ENCODE measurements around the gene PDE2A. TPM values are rescaled to one million over a fixed set of nuclear protein-coding genes. Genes with fewer than 3 reads are reported as not detected.

Gene PDE2A
- total RNA-seq, 1 donor: 1.3 TPM

DNA sequence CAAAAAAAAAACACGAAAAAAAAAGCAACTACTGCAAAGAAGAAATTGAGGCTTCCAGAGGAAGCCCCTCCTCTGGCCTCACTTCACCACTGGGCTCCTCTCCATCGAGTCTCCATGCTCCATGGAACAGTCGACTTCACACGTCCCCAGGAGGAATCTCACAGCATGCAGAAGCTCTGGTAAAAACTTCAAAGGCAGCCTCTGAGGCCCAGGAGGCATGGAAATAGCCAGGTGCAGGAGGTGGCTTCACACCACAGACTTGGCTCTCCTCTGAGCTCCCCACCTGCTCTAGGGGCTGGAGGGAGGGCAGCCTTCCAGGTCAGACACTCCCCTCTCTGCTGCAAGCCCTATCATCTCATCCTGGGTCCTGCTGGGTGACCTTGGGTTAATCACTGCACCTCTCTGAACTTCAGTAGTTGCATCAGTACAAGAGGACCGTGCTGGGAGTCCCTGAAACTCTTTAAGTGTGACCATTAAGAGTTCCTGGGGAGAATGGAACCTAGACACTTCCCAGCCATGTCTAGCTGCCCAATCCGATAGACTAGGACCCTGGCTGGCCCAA lies 8.2 kb downstream of the PDE2A start:
- no peak for DNase-seq (ENCODE audit: low read depth in 2 of 3, low spot score in 2 of 3)

DNA sequence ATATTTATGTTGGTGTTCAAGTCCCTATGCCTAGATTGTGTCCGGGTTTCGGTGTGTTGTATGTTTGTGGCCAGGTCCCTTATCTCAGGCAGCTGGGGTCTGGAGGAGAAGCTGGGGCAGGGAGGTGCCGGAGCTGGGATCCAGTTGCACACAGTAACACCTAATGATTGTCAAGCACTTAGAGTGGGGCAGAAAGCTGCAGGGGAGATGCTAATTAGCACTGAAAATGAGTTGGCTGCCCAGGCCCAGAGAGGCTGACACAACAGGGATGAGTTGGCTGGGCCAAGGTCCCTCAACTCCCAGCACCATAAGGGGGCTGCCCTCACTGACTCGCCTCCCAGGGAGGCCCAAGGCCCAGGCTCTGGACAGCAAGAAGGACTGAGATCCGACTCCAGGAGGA lies 12.2 kb downstream of the PDE2A start:
- DNase-seq (ENCODE audit: low read depth in 2 of 3, low spot score in 2 of 3): no peak

DNA sequence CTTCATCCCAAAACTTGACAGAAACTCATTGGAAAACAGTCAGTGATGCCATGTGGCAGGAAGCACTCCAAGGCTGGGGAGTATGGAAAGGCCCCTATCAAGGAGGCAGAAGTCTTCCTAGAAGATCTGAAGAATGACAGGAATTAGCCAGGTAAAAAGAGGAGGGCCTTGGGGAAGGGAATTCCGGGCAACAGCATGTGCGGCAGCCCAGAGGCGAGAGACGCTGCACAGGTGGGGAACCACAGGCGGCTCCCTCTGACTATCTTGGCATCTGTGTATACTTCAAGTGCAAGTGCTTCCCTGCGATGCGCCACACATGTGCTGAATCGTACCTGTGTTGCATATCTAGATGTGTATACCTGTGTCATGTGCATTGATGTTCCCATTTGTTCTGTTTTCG lies 12.7 kb downstream of the PDE2A start:
- no peak for DNase-seq (ENCODE audit: low read depth in 2 of 3, low spot score in 2 of 3)

DNA sequence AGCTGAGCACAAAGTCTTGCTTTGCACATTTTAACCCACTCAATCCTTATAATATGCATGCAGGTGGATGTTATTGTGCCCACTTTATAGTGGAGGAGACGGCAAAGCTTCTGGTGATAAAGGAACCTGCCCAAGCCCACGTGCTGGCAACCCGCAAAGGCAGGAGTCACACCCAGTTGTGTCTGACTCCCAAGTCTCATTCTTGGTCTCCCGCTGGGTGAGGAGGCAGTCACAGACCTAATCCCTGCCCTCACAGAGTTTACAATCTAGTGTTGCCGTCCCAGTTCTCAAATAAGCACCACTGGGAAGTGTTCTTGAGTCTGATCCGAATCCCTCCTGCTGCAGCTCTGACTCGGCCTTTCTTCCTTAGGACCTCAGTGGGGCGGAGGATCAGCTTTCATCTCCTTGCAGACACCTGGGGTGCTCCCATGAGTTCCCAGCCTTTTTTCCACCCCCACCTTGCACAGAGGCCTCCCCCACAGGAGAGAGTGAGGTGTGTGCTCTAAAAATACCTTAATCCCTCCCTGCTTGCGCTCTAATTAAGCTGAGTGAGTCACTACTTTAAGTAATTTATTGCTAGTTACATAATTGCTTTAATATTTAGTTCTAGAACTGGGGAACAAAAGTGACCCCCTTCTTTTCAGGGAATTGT lies 15.1 kb downstream of the PDE2A start:
- DNase-seq (ENCODE audit: low read depth in 2 of 3, low spot score in 2 of 3): no peak

DNA sequence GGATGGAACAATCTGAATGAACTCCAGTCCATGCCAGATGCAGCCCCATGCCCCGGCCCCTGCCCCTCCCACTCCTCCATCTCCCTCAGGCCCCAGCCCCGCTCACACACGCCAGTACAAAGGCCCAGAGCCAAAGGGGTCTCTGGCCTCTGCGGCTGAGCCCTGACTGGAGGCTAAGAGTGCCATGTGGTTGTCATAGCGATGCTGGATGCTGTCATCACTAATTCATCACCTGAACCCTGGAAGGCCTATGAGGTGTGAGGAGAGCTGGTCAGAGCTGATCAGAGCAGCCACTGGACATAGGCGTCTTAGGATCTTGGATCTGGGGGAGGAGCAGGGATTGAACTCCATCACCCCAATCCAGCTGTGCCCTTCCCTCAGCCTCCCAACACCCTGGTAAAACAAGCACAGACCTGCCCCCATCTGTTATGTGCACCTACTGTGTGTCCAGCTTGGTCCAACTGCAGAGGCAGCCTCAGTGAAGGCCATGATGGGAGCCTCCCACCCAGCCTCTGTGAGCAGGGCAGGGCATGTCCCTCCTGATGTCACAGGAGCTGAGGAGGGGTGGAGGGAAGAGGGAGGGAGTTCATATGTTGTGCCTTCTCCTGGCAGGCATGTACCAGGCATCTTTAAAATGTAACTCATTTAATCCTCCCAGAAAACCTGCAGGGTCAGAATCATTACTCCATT lies 16.7 kb downstream of the PDE2A start:
- DNase-seq (ENCODE audit: low read depth in 2 of 3, low spot score in 2 of 3): no peak

DNA sequence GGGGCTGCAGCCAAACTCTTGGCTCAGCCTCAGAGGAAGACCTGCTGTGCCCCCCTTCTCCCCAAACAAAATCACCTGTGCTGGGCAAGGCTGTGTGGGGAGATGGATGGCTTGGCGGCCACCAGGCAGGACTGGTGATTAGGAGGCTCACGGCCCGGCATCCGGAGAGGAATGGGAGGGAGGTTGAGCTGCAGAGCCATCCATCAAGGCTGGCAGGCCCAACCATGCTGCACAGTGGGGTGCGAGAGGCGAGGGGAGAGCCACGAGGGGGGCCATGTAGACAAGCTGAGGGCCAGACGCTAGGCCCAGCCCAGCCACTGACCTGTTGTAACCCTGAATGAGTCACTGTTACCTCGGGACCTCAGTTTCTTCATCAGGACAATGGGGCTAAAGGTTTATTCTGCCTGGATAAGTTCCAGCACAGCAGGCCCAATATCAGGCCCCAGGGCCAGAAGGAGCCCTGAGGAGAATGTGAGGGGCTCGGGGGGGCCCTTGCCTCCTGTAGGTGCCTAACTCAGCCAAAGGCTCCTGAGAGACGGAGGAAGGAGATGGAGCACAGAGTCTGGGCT lies 18.2 kb downstream of the PDE2A start:
- DNase-seq (ENCODE audit: low read depth in 2 of 3, low spot score in 2 of 3): no peak

DNA sequence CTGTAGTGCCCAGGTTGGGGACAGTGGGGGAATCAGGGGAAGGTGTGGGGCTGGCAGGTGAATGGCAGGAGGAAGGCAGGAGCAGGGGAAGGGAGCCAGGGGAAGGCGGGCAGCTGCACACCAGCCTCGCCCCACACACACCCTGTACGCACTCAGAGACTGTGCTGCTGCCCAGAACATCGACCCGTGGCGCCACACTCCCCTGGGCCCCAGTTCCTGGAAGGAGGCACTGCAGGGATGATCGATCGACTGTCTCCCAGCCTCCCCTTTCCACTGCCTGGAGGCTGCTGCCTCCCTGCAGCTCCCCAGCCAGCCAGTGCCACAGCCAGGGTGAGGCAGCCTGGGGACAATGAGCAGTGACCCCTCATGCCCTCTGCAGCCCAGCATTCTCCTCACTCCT lies 19.2 kb downstream of the PDE2A start:
- DNase-seq (ENCODE audit: low read depth in 2 of 3, low spot score in 2 of 3): no peak

DNA sequence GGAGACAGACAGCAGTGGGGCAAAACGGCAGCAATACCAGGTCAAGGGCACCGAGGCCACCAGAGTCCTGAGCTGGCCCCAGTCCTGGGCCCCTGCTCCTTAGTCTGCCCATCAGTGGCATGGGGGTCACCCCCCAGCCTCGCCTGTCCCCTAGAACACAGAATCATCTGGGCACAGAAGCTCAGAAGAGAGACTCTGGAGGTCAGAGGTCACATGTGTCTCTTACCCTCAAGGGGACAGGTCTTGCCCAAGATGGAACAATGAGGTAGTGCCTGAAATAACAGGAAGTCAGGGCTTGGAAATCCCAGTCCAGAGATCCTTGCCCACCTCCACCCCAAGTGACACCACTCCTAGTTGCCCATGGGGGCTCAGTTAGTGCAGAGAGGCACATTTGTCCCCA lies 20.6 kb downstream of the PDE2A start:
- DNase-seq (ENCODE audit: low read depth in 2 of 3, low spot score in 2 of 3): no peak

DNA sequence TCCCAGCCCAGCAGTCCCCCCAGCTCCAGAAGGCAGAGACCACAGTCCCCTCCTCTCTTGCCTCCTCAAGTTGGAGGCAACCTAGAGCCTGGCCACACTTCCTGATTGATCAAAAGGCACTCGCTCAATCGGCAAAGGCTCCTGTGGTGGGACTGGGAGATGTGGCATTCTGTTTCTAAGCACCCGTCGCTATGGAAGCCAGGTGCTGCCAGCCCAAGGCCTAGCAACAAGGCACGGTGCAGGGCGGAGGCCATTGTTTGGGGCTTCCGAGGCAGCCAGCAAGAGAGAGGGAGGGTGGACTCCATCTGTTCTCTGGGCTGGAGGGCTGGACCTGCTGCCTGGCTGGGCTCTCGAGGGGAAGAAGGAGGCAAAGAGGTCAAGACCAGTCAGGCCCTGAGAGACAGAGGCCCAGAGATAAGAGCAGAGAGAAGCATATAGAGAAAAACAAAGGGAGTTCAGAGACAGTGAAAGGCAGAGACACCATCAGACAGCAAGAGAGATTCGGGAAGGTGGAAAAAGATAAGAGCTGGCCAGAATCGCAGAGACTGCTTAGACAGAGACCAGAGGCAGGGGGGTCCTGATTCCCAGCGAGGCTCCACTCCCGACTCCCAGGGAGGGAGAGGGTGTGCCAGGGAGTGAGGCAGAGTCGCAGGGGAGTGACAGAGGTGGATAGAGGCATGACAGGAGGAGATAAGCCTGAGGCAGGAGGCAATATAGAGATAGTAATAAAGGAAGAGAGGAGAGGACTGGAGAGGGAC lies 21.2 kb downstream of the PDE2A start:
- DNase-seq (ENCODE audit: low read depth in 2 of 3, low spot score in 2 of 3): no peak

DNA sequence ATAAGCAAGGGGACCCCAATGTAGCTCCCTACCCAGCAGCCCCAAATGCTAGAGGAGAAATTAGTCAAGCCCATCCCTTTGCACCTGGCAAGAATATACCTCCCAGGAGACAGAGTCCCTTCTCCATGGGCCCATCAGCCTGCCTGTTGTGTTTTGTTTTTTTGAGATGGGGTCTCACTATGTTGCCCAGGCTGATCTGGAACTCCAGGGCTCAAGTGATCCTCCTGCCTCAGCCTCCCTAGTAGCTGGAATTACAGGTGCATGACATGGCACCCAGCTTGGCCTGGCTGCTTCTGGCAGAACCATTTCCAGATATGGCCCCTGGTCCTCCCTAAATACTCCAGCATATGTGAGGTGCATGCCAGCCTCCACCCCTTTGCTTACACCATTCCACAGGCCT lies 22.1 kb downstream of the PDE2A start:
- no peak for DNase-seq (ENCODE audit: low read depth in 2 of 3, low spot score in 2 of 3)

DNA sequence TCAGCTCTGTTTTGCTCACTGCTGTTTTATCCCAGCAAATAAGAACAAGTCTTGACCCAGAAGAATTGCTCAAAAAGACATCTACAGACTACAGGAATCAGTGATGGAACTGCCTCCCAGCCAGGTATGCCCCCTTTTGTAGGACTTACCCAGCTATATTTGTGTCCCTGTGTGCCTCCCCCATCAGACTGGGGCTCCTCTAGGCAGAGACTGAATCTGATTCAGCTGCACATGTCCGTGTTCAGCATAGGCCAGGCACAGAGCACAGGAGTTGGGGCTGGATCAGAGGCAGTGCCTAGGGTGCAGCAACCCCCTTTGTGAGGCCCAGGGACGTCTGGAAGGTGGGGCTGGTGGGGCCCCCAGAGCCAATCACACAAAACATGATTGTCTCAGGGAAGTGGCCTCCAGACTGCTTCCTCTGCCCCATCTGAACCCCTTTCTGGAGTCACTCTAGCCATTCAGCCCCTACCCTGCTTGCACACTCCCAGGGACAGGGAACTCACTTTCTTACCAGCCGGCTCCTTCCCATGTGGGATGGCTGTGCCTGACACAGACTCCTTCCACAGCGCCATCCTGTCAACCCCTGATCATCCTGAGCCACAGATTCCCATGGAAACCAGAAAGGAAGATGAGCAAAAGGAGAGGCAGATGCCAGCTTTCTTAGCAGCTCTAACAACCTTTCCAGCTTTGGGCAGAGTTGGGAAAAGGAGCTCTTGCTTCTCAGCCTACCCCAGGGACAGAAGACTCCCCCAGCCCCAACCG lies 24.8 kb downstream of the PDE2A start:
- DNase-seq (ENCODE audit: low read depth in 2 of 3, low spot score in 2 of 3): no peak

DNA sequence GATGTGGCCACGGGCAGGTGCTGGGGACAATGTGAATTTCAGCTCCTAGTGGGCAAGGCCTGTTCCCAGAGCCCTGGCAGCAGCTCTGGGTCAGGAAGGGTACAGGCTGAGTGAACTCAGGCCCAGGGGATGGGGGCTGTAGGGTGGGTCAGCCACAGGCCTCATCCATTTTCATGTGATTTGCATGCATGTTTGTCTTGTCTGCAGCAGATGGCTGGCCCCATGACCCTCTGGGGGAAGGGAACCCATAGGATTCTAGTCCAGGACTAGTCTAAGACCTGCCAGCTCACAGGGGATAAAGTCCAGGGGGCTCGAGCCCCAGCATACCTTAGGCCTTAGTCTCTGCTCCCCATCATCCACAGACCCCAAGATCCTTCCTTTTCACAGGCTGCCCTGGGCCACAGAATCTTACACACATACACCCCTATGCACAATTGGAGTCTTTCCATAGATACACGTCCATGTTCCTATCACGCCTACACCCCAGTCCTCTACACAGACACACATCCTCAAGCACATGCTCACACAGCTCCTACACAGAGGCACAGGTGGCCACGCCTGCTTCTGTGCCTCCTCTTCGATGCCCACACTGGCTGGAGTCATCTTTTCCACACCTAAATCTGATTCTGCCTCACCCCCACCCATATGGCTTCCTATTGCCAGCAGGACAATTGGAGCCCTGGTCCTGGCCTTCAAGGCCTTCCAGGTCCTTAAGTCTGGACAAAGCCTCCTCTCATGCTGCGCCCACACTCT lies 25.7 kb downstream of the PDE2A start:
- no peak for DNase-seq (ENCODE audit: low read depth in 2 of 3, low spot score in 2 of 3)

DNA sequence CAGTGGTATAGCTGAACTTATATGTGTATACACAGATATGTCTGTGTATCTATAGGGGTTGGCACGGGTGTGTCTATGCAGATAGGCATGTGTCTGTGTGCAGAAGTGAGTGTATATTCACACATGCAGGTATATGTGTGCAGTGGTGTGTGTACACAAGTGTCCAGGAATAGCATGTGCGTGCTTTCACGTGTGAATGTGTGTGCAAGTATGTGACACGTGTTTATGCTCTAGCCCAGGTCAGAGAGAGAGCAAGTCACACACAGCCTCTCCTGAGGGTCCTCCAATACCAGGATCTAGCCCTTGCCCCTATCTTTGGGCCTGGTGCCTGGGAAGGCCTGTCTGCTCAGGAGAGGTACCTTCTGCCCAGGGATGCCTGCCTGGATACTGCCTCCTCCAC lies 26.3 kb downstream of the PDE2A start:
- DNase-seq (ENCODE audit: low read depth in 2 of 3, low spot score in 2 of 3): no peak

DNA sequence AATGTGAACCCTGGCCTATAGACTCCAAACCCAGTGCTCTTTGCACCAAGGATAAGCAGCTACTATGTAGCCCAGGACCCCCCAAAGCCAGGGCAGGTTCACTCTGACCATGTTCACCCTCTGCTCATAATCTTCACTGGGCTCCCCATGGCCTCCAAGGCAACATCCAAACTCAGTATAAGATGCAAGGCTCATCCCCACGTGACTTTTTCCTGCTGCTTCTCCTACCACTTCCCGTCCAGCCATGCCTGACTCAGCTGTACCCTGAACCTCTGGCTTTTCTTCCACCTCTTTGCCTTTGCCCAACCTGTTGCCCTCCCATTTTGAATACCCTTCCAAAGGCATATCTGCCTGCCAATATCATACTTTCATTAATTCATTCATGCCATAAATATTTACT lies 27.8 kb downstream of the PDE2A start:
- DNase-seq (ENCODE audit: low read depth in 2 of 3, low spot score in 2 of 3): no peak

DNA sequence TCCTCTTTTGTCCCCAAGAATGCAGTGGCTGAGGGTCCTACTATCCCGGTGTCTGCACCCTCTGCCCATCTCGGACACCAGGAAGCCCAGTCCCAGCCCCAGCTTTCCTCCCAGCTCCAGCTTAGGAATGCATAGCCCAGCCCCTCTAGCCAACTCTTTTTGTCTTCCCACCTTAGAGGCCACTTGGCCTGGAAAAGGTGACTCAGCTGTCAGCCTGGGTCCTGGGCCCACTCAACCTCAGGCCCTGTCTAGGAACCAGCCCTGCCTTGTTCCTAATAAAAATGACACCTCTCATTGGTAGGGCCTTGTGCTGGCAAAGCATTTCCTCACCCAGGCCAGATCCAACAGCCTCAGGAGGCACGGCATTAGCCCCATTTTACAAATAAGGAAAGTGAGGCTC lies 28.2 kb downstream of the PDE2A start:
- DNase-seq (ENCODE audit: low read depth in 2 of 3, low spot score in 2 of 3): no peak

DNA sequence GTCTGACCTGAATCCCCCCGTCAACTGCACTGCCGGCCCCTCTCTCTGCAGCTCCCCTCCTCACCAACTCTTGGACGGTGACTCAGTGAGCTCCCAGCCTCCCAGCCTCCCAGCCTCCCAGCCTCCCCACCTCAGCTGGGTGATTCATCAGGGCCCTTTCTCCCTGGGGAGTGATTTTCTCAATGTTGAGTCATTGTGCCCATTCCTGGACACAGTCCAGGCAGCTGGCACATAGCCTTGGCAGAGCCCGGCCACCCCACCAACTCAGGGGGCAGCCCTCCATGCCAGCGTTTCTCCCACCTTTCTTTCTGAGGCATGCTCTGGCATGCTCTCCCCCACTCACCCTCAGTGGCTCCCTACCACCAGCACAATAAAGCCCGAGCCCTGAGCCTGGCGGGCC lies 30.7 kb downstream of the PDE2A start:
- DNase-seq (ENCODE audit: low read depth in 2 of 3, low spot score in 2 of 3): peak in 1 of 3 donors; percentile 26

DNA sequence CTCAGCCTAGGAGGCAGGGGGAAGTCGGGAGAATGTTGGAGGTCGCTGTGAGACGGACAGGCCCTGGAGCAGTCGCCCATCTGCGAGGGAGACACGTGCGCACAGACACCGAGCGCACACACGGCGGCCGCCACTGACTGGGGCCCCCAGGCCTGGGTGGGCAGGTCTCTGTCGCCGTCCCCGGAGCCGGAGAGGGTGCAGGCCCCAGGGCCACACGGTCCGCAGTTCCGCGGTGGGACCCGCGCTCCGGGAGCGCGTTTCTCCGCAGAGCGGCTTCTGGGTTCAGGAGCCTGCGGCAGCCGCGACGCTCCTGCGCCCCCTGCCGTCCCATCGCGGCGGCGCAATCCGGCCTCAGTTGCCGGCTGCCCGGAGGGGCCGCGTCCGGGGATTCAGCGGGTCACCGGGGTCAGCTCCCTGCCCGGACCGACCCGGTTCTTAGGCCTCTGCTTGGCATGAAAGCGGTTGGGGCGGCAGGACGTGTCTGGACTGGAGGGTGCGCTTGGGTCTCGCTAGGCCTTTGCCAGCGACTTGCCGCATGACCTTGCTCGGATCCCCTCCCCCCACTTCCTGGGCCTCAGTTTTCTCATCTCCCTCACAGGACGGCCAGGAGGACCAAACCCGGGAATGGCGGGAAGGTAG lies 31.2 kb downstream of the PDE2A start:
- peak; percentile 39 to 49 (median 47) for DNase-seq (ENCODE audit: low read depth in 2 of 3, low spot score in 2 of 3)

DNA sequence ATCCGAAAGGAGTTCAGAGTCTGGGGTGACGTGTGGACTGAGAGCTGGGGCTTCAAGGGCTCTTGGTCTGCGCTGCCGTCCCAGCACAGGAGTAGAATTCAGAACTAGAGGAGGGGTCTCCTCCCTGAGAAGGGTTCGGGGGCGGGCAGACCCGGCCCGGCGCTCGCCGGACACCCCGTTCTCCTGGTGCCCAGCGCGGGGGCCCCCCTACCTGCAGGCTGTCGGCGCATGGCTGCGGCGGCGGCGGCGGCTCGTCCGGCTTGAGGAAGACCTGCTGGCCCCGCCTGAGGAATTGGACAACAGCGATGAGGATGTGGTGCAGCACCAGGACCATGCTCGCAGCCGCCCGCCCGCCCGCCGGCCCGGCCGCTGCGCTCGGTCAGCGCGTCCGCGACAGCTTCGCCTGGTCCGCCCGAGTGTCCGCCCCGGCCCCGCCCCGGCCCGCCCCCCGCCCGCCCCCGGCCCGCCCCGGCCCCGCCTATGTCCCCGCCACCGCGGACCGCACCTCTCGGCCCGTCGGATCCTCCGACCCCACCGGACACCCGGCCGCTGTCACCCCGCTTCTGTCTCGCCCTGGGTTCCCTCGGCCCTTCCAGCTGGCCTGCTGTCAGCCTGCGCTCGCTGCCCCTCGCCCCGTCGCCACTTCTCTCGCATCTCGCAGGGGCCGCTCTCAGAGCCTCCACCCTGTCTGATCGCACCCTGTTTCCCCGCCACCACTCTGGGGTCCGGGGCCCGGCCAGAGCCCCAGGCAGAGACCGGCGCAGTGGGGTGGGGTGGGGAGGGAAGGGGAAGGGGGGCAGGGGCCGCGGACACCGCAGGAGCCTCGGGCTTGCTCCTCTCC lies 32.0 kb downstream of the PDE2A start:
- DNase-seq (ENCODE audit: low read depth in 2 of 3, low spot score in 2 of 3): peak in 1 of 3 donors; percentile 12

Data from hematopoietic multipotent progenitor cell (in vitro differentiated cells).